Activated CD8-positive, alpha-beta T cell treated with anti-CD3 and anti-CD28 coated beads for 36 hours (primary cell): ENCODE data around the gene B4GALNT3. TPM values are rescaled to one million over a fixed set of nuclear protein-coding genes. Genes with fewer than 3 reads are reported as not detected.

Experiments used
- ATAC-seq: fragments of 200-7000 bp; cut with Tn5 transposase; one replicate; pipeline ENCODE4 v1.10.0; 2021; ENCODE audit warnings: mild to moderate bottlenecking, moderate library complexity
- CTCF ChIA-PET: fragments of 350-600 bp; sonication (Branson Sonifier 250); formaldehyde crosslinking; loops from one replicate; lab custom pipeline; 2021; ENCODE audit warnings: antibody characterized with exemption; lab: Charles Lee
- POLR2A ChIA-PET: fragments of 350-600 bp; sonication (Branson Sonifier 250); formaldehyde crosslinking; loops from one replicate; lab custom pipeline; 2021; ENCODE audit warnings: antibody characterized with exemption; lab: Charles Lee
- DNase-seq: peaks from one replicate; pipeline ENCODE4 v3.0.0-alpha.2; 2020
- H3K27ac Mint-ChIP-seq: one replicate; pipeline ENCODE4 v1.8.0; 2021; ENCODE audit warnings: mild to moderate bottlenecking, mixed read lengths
- H3K27me3 Mint-ChIP-seq: one replicate; pipeline ENCODE4 v1.8.0; 2021; ENCODE audit warnings: mixed read lengths
- H3K36me3 Mint-ChIP-seq: one replicate; pipeline ENCODE4 v1.8.0; 2021; ENCODE audit warnings: low read depth, mixed read lengths
- H3K4me1 Mint-ChIP-seq: one replicate; pipeline ENCODE4 v1.8.0; 2021; ENCODE audit warnings: low read depth, mixed read lengths
- H3K4me3 Mint-ChIP-seq: one replicate; pipeline ENCODE4 v1.8.0; 2021; ENCODE audit warnings: mild to moderate bottlenecking, moderate library complexity, mixed read lengths
- H3K9me3 Mint-ChIP-seq: one replicate; pipeline ENCODE4 v1.8.0; 2021; ENCODE audit warnings: mixed read lengths
- CTCF ChIP-seq: fragments of 200-600 bp; IDR thresholded peaks from one replicate; pipeline ENCODE4 v1.8.0; 2022; ENCODE audit warnings: antibody characterized with exemption, mild to moderate bottlenecking
- intact Hi-C: fragments of 100-400 bp; cut with micrococcal nuclease; formaldehyde crosslinking; loops from one replicate; pipeline ENCODE4 v1.10.0; 2022
- total RNA-seq, 2 experiments: library from RNA; stranded (reverse); gene quantifications; one replicate each; pipeline ENCODE4 v1.2.3, GENCODE V29; 2021

B4GALNT3 gene
- total RNA-seq, 2 experiments from 2014 or later = 2.8 to 3.4 TPM

GRCh38 chr12:602700-603068 lies 142.9 kb downstream of the B4GALNT3 start:
- Mint-ChIP-seq H3K27ac (no peak overlapping the region), H3K9me3 (no peaks in the 10 kb centered on the region), H3K27me3 (no peaks in the 10 kb centered on the region), H3K4me3 (no peak overlapping the region), H3K36me3 (no peaks in the 10 kb centered on the region), H3K4me1 (peaks cover 3% of the 10 kb centered on the region)
- ChIA-PET CTCF (interaction anchor here (1.2 to 2.4 kb wide), 3 partner anchors 12 to 212 kb away, joined by 3 to 6 read pairs (median 3); no protein-coding TSS in a partner anchor), POLR2A (interaction anchor here (1.1 kb wide), 1 partner anchor 9 kb away, joined by 4 read pairs; no protein-coding TSS in a partner anchor)
- no peak for TF ChIP-seq CTCF
- ATAC-seq (no peak), DNase-seq (no peak)
- intact Hi-C loops = no loop called here

DNA sequence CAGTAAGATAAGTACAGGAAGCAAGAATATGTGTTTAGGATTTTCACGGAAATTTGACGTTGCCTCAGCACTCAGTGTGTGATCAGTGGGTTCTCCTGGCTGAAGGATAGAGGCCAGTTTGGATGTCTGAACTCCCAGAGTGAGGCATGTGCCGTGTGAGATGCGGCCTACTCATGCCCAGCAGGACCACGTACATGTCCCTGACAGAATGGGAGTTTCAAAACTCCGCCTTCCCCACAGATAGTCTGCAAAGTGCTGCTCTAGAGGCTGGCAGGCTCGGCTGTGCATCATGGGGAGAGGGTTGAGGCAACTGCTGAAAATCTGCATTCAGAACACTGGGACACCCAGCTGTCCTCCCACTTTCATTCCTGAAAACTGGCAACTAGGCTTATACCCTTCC lies 145.2 kb downstream of the B4GALNT3 start:
- no peaks in the 10 kb centered on the region for H3K36me3 Mint-ChIP-seq
- H3K9me3 Mint-ChIP-seq = no peaks in the 10 kb centered on the region
- no peak overlapping the region for H3K4me3 Mint-ChIP-seq
- H3K27ac Mint-ChIP-seq = no peak overlapping the region
- intact Hi-C loops = no loop called here
- ChIA-PET POLR2A (interaction anchor here (0.6 kb wide), 1 partner anchor 47 kb away, joined by 3 read pairs; no protein-coding TSS in a partner anchor), CTCF (interaction anchor here (0.9 to 1.5 kb wide), 2 partner anchors 10 to 213 kb away, joined by 3 to 5 read pairs; no protein-coding TSS in a partner anchor)
- no peak for DNase-seq
- no peaks in the 10 kb centered on the region for H3K27me3 Mint-ChIP-seq
- TF ChIP-seq CTCF = no peak
- peaks cover 9% of the 10 kb centered on the region for H3K4me1 Mint-ChIP-seq
- ATAC-seq = no peak

DNA sequence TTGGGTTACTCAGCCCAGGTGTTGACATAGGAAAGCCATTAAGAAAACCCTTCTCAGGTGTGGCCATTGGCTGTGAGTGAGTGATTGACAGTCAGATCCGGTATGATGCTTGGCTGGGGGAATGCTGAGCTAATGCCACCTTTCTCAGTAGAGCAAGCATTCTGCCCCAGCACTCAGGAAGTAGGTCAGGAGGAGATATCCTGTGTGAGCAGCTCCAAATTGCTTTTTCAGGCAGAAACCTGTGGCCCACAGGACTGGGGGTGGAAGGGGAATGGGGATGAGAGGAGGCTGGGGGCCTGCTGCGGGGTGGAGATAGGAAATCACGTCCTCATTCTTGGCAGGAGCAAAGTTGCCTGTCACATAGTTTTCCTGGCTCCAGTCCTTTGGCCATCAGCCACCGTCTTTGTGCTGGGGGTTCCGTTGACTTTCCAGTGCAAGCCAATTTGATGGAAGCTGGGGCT lies 147.8 kb downstream of the B4GALNT3 start:
- TF ChIP-seq CTCF = no peak
- intact Hi-C loops = no loop called here
- H3K4me1 Mint-ChIP-seq = peaks cover 19% of the 10 kb centered on the region
- H3K27me3 Mint-ChIP-seq = no peaks in the 10 kb centered on the region
- POLR2A ChIA-PET = interaction anchor here (1.5 kb wide), 1 partner anchor 23 kb away, joined by 4 read pairs; no protein-coding TSS in a partner anchor
- no peak overlapping the region for H3K27ac Mint-ChIP-seq
- no peak overlapping the region for H3K4me3 Mint-ChIP-seq
- DNase-seq = peak; percentile 18
- ATAC-seq = peak; percentile 31
- CTCF ChIA-PET = interaction anchor here (1.2 to 1.7 kb wide), 5 partner anchors 8 to 210 kb away, joined by 3 to 6 read pairs (median 3); no protein-coding TSS in a partner anchor
- H3K9me3 Mint-ChIP-seq = no peaks in the 10 kb centered on the region
- H3K36me3 Mint-ChIP-seq = no peaks in the 10 kb centered on the region

GRCh38 chr12:608413-608812 lies 148.7 kb downstream of the B4GALNT3 start:
- intact Hi-C loops = no loop called here
- H3K36me3 Mint-ChIP-seq = no peaks in the 10 kb centered on the region
- DNase-seq = no peak
- ATAC-seq = no peak
- H3K9me3 Mint-ChIP-seq = no peaks in the 10 kb centered on the region
- no peak overlapping the region for H3K4me3 Mint-ChIP-seq
- H3K4me1 Mint-ChIP-seq = peaks cover 19% of the 10 kb centered on the region
- CTCF ChIA-PET = interaction anchor here (1.1 to 1.7 kb wide), 4 partner anchors 32 to 209 kb away, joined by 3 to 6 read pairs (median 4); no protein-coding TSS in a partner anchor
- H3K27me3 Mint-ChIP-seq = no peaks in the 10 kb centered on the region
- TF ChIP-seq CTCF = no peak
- POLR2A ChIA-PET = no interaction called here
- no peak overlapping the region for H3K27ac Mint-ChIP-seq

- POLR2A ChIA-PET = no interaction called here
- TF ChIP-seq CTCF = no peak
- no peak overlapping the region for H3K27ac Mint-ChIP-seq
- H3K4me3 Mint-ChIP-seq = no peak overlapping the region
- DNase-seq (no peak), ATAC-seq (no peak)
- CTCF ChIA-PET = interaction anchor here (1.1 to 1.8 kb wide), 2 partner anchors 33 kb away, joined by 3 to 11 read pairs; no protein-coding TSS in a partner anchor
- H3K27me3 Mint-ChIP-seq = no peaks in the 10 kb centered on the region
- no peaks in the 10 kb centered on the region for H3K36me3 Mint-ChIP-seq
- peaks cover 19% of the 10 kb centered on the region for H3K4me1 Mint-ChIP-seq
- H3K9me3 Mint-ChIP-seq = no peaks in the 10 kb centered on the region
- intact Hi-C loops = no loop called here
These were observed 149.2 kb downstream of the B4GALNT3 start for GRCh38 chr12:608921-609320.
